Erythroblast (primary cell): ENCODE measurements around the gene FAM114A1.

Experiments
- DNase-seq, 2 experiments: peaks; one replicate each; lab custom pipeline; 2025; lab: John Stamatoyannopoulos, UW
- GATA1 ChIP-seq: IDR thresholded peaks from 2 replicates; pipeline ENCODE4 v1.6.1; 2011; ENCODE audit warnings: low read depth, mild to moderate bottlenecking, control low read depth, low read length, moderate library complexity
- POLR2A ChIP-seq: IDR thresholded peaks from 2 replicates; pipeline ENCODE4 v1.6.1; 2011; ENCODE audit warnings: mild to moderate bottlenecking, low read length

The FAM114A1 gene

GRCh38 chr4:38842994-38843393, 24.6 kb upstream of the FAM114A1 start:
- no peak for DNase-seq
- TF ChIP-seq POLR2A = no peak
- no peak for TF ChIP-seq GATA1

- DNase-seq = no peak
Measured at GRCh38 chr4:38846015-38846414, 21.6 kb upstream of the FAM114A1 start.

GRCh38 chr4:38855466-38855865, 12.1 kb upstream of the FAM114A1 start:
- TF ChIP-seq GATA1 (no peak), POLR2A (no peak)
- DNase-seq = no peak

More at GRCh38 chr4:38846015-38846414, 21.6 kb upstream of the FAM114A1 start:
- no peak for TF ChIP-seq GATA1
- no peak for TF ChIP-seq POLR2A

GRCh38 chr4:38856046-38856445, 11.6 kb upstream of the FAM114A1 start:
- DNase-seq = peak; percentile 19 to 39
- TF ChIP-seq POLR2A = no peak
- no peak for TF ChIP-seq GATA1

GRCh38 chr4:38856524-38857337, 10.9 kb upstream of the FAM114A1 start, which contains the start of gene TLR6:
Gene TLR6, minus strand, starts transcription at chr4:38856817. Its CDS starts 27,344 bp downstream, at chr4:38829473.
- TF ChIP-seq POLR2A (peak; percentile 32), GATA1 (no peak)
- DNase-seq = peak; percentile 80 to 87

- peak in 1 of 2 experiments; percentile 52 for DNase-seq
- TF ChIP-seq GATA1 (no peak), POLR2A (peak; percentile 11)
Measured at GRCh38 chr4:38857354-38858096, 10.1 kb upstream of the FAM114A1 start.

- DNase-seq = no peak
- TF ChIP-seq GATA1 (no peak), POLR2A (no peak)
Measured at GRCh38 chr4:38858097-38858420, 9.5 kb upstream of the FAM114A1 start.

GRCh38 chr4:38859501-38859900, 8.1 kb upstream of the FAM114A1 start:
- no peak for DNase-seq
- no peak for TF ChIP-seq GATA1
- TF ChIP-seq POLR2A = no peak

GRCh38 chr4:38860788-38861424, 6.7 kb upstream of the FAM114A1 start:
- TF ChIP-seq POLR2A = no peak
- no peak for TF ChIP-seq GATA1

GRCh38 chr4:38861791-38862190, 5.8 kb upstream of the FAM114A1 start:
- TF ChIP-seq POLR2A (no peak), GATA1 (no peak)
- no peak for DNase-seq

More at GRCh38 chr4:38860788-38861424, 6.7 kb upstream of the FAM114A1 start:
- DNase-seq = peak; percentile 73 to 84

GRCh38 chr4:38865445-38865844, 2.2 kb upstream of the FAM114A1 start:
- no peak for DNase-seq

GRCh38 chr4:38866973-38867477, 581 bp upstream of the FAM114A1 start:
- peak; percentile 33 for TF ChIP-seq POLR2A
- no peak for TF ChIP-seq GATA1

More at GRCh38 chr4:38865445-38865844, 2.2 kb upstream of the FAM114A1 start:
- TF ChIP-seq GATA1 = no peak
- no peak for TF ChIP-seq POLR2A

More at GRCh38 chr4:38866973-38867477, 581 bp upstream of the FAM114A1 start:
- DNase-seq = no peak
